Karpas-422 (cell line): ENCODE results near the gene SKIDA1. TPM values are rescaled to one million over a fixed set of nuclear protein-coding genes. Genes with fewer than 3 reads are reported as not detected.
A peak's percentile ranks its signal among the peaks of the same experiment; 100 is the strongest.

Experiments used
- DNase-seq: peaks from one replicate; pipeline ENCODE4 v3.0.0-alpha.2; 2015
- H2AFZ ChIP-seq: fragments of 200-600 bp; sonication (generic); 2 replicates; pipeline ENCODE4 v1.6.1; 2014; ENCODE audit warnings: antibody characterized with exemption, low read length, mixed read lengths
- H3K27ac ChIP-seq: fragments of 200-600 bp; sonication (generic); 2 replicates; pipeline ENCODE4 v1.5.1; 2014; ENCODE audit warnings: mild to moderate bottlenecking, low read length, moderate library complexity
- H3K27me3 ChIP-seq: fragments of 200-600 bp; sonication (generic); 2 replicates; pipeline ENCODE4 v1.6.1; 2014; ENCODE audit warnings: low read length, mixed read lengths
- H3K36me3 ChIP-seq: fragments of 200-600 bp; sonication (generic); 2 replicates; pipeline ENCODE4 v1.6.1; 2014; ENCODE audit warnings: low read length, mixed read lengths; ENCODE audit not compliant: insufficient read depth
- H3K4me1 ChIP-seq: fragments of 200-600 bp; sonication (generic); 2 replicates; pipeline ENCODE4 v1.6.1; 2014; ENCODE audit warnings: mild to moderate bottlenecking, low read length, mixed read lengths
- H3K4me2 ChIP-seq: fragments of 200-600 bp; sonication (generic); 2 replicates; pipeline ENCODE4 v1.6.1; 2014; ENCODE audit warnings: low read length, low read depth, mild to moderate bottlenecking; ENCODE audit not compliant: poor library complexity, severe bottlenecking
- H3K4me3 ChIP-seq: fragments of 200-600 bp; sonication (generic); 2 replicates; pipeline ENCODE4 v1.5.1; 2014; ENCODE audit warnings: mild to moderate bottlenecking, antibody characterized with exemption, low read length, mixed read lengths
- H3K79me2 ChIP-seq: fragments of 200-600 bp; sonication (generic); 2 replicates; pipeline ENCODE4 v1.6.1; 2014; ENCODE audit warnings: mild to moderate bottlenecking, low read length, mixed read lengths
- H3K9ac ChIP-seq: fragments of 200-600 bp; sonication (generic); 2 replicates; pipeline ENCODE4 v1.6.0; 2014; ENCODE audit warnings: low read length
- H3K9me2 ChIP-seq: fragments of 200-600 bp; sonication (generic), shearing (Covaris generic); replicated peaks from 2 replicates; pipeline ENCODE4 v1.6.0; 2014; ENCODE audit warnings: mild to moderate bottlenecking, low read length, moderate library complexity; ENCODE audit not compliant: insufficient read depth
- H3K9me3 ChIP-seq: fragments of 300-700, 200-600 bp; sonication (generic); 2 replicates; pipeline ENCODE4 v1.6.1; 2014; ENCODE audit warnings: low read length, mixed read lengths
- H4K20me1 ChIP-seq: fragments of 200-600 bp; sonication (generic); 2 replicates; pipeline ENCODE4 v1.6.1; 2014; ENCODE audit warnings: mild to moderate bottlenecking, antibody characterized with exemption, low read length, low read depth; ENCODE audit not compliant: insufficient read depth
- total RNA-seq: library from RNA; depleted of rRNA; stranded (reverse); fragments of >200 nt; shearing (Covaris generic); gene quantifications from 2 replicates; pipeline ENCODE4 v1.2.3, GENCODE V29; 2014; ENCODE audit warnings: low replicate concordance

SKIDA1 gene
- total RNA-seq, 1 experiment from 2014 or later: 0.22 TPM

GRCh38 chr10:21497177-21497807, 28.2 kb downstream of the SKIDA1 start:
- H3K4me3 ChIP-seq: peak overlapping the region; percentile 92
- peak overlapping the region; percentile 75 for H3K4me2 ChIP-seq
- DNase-seq: no peak

GRCh38 chr10:21496343-21497176, 28.9 kb downstream of the SKIDA1 start:
- no peaks in the 10 kb centered on the region for H3K9me3 ChIP-seq
- H3K4me1 ChIP-seq: peaks cover 20% of the 10 kb centered on the region
- no peaks in the 10 kb centered on the region for H3K36me3 ChIP-seq
- peak overlapping the region; percentile 92 for H3K4me3 ChIP-seq
- peak; percentile 86 for DNase-seq
- no peaks in the 10 kb centered on the region for H3K9me2 ChIP-seq
- peak overlapping the region; percentile 75 for H3K4me2 ChIP-seq
- H3K9ac ChIP-seq: peak overlapping the region; percentile 87
- H3K27ac ChIP-seq: no peak overlapping the region
- no peaks in the 10 kb centered on the region for H4K20me1 ChIP-seq
- no peaks in the 10 kb centered on the region for H3K79me2 ChIP-seq
- H2AFZ ChIP-seq: peak overlapping the region; percentile 97
- H3K27me3 ChIP-seq: no peaks in the 10 kb centered on the region

More at GRCh38 chr10:21497177-21497807, 28.2 kb downstream of the SKIDA1 start:
- H2AFZ ChIP-seq: no peak overlapping the region
- H4K20me1 ChIP-seq: no peaks in the 10 kb centered on the region
- H3K9me3 ChIP-seq: no peaks in the 10 kb centered on the region
- H3K27ac ChIP-seq: no peak overlapping the region
- H3K4me1 ChIP-seq: peaks cover 20% of the 10 kb centered on the region
- no peaks in the 10 kb centered on the region for H3K27me3 ChIP-seq
- H3K9me2 ChIP-seq: no peaks in the 10 kb centered on the region
- no peaks in the 10 kb centered on the region for H3K36me3 ChIP-seq
- H3K79me2 ChIP-seq: no peaks in the 10 kb centered on the region
- H3K9ac ChIP-seq: peak overlapping the region; percentile 87

- Histone ChIP-seq H4K20me1 (no peaks in the 10 kb centered on the region), H3K4me1 (peaks cover 20% of the 10 kb centered on the region), H3K4me2 (peak overlapping the region; percentile 75), H3K79me2 (no peaks in the 10 kb centered on the region), H3K27me3 (no peaks in the 10 kb centered on the region), H3K9ac (peak overlapping the region; percentile 87), H3K27ac (peak overlapping the region; percentile 33; the same call in 1 of the 2 replicates), H3K4me3 (peak overlapping the region; percentile 92), H3K36me3 (no peaks in the 10 kb centered on the region), H3K9me3 (no peaks in the 10 kb centered on the region), H3K9me2 (no peaks in the 10 kb centered on the region), H2AFZ (peak overlapping the region; percentile 97)
- peak; percentile 94 for DNase-seq
These were observed 29.6 kb downstream of the SKIDA1 start for GRCh38 chr10:21495752-21496342.

GRCh38 chr10:21495002-21495751, 30.3 kb downstream of the SKIDA1 start:
- Histone ChIP-seq H3K4me2 (peak overlapping the region; percentile 75), H3K36me3 (no peaks in the 10 kb centered on the region), H3K9me2 (no peaks in the 10 kb centered on the region), H3K27ac (no peak overlapping the region), H3K9me3 (no peaks in the 10 kb centered on the region), H3K9ac (0 out of 2 replicates have a peak overlapping the region, but pooled peaks have one; percentile 22), H3K79me2 (no peaks in the 10 kb centered on the region), H3K4me1 (peaks cover 20% of the 10 kb centered on the region), H4K20me1 (no peaks in the 10 kb centered on the region), H2AFZ (no peak overlapping the region), H3K4me3 (peak overlapping the region; percentile 92; the same call in 1 of the 2 replicates), H3K27me3 (no peaks in the 10 kb centered on the region)
- no peak for DNase-seq

- no peak overlapping the region for H3K27ac ChIP-seq
- H4K20me1 ChIP-seq: no peaks in the 10 kb centered on the region
- H3K9me2 ChIP-seq: no peaks in the 10 kb centered on the region
- 0 out of 2 replicates have a peak overlapping the region, but pooled peaks have one; percentile 22 for H3K9ac ChIP-seq
- no peaks in the 10 kb centered on the region for H3K27me3 ChIP-seq
- H2AFZ ChIP-seq: no peak overlapping the region
- DNase-seq: no peak
- H3K9me3 ChIP-seq: no peaks in the 10 kb centered on the region
- H3K79me2 ChIP-seq: no peaks in the 10 kb centered on the region
- H3K4me3 ChIP-seq: peak overlapping the region; percentile 50; the same call in 1 of the 2 replicates
- peak overlapping the region; percentile 75 for H3K4me2 ChIP-seq
- H3K4me1 ChIP-seq: peaks cover 23% of the 10 kb centered on the region
- H3K36me3 ChIP-seq: no peaks in the 10 kb centered on the region
These were observed 31.1 kb downstream of the SKIDA1 start for GRCh38 chr10:21494191-21495001.

- no peak overlapping the region for H3K9ac ChIP-seq
- no peaks in the 10 kb centered on the region for H3K36me3 ChIP-seq
- no peak overlapping the region for H2AFZ ChIP-seq
- no peak overlapping the region for H3K27ac ChIP-seq
- no peak for DNase-seq
- H3K4me2 ChIP-seq: peak overlapping the region; percentile 75
- H3K9me3 ChIP-seq: no peaks in the 10 kb centered on the region
- H3K9me2 ChIP-seq: no peaks in the 10 kb centered on the region
- no peak overlapping the region for H3K4me3 ChIP-seq
- H3K4me1 ChIP-seq: peaks cover 24% of the 10 kb centered on the region
- no peaks in the 10 kb centered on the region for H3K27me3 ChIP-seq
- no peaks in the 10 kb centered on the region for H4K20me1 ChIP-seq
- no peaks in the 10 kb centered on the region for H3K79me2 ChIP-seq
These were observed 31.7 kb downstream of the SKIDA1 start for GRCh38 chr10:21493784-21494183.

- H3K27me3 ChIP-seq: no peaks in the 10 kb centered on the region
- no peaks in the 10 kb centered on the region for H4K20me1 ChIP-seq
- H2AFZ ChIP-seq: no peak overlapping the region
- H3K9me3 ChIP-seq: no peaks in the 10 kb centered on the region
- no peaks in the 10 kb centered on the region for H3K79me2 ChIP-seq
- no peak overlapping the region for H3K4me2 ChIP-seq
- H3K4me1 ChIP-seq: peaks cover 24% of the 10 kb centered on the region
- H3K36me3 ChIP-seq: no peaks in the 10 kb centered on the region
- no peak for DNase-seq
- no peak overlapping the region for H3K4me3 ChIP-seq
- no peak overlapping the region for H3K9ac ChIP-seq
- no peaks in the 10 kb centered on the region for H3K9me2 ChIP-seq
- H3K27ac ChIP-seq: no peak overlapping the region
These were observed 33.1 kb downstream of the SKIDA1 start for GRCh38 chr10:21492421-21492820.
